ENCODE measurements around the gene ADGRG3.

Gene ADGRG3

GRCh38 chr16:57661936-57662906, 5.9 kb upstream of the ADGRG3 start:
- H3K4me3 ChIP-seq (ENCODE audit: low read length): no peak overlapping the region
- H3K9me3 ChIP-seq (ENCODE audit: control insufficient read depth, low read length): no peaks in the 10 kb centered on the region
- no peaks in the 10 kb centered on the region for H3K36me3 ChIP-seq (ENCODE audit: control insufficient read depth, insufficient read depth, low read length, severe bottlenecking)
- no peaks in the 10 kb centered on the region for H3K27me3 ChIP-seq (replicated peaks; ENCODE audit: control insufficient read depth, insufficient read depth, low read length)
- no peak for DNase-seq (ENCODE audit: low read depth)
- no peak overlapping the region for H3K9ac ChIP-seq (ENCODE audit: low read length)
- no peaks in the 10 kb centered on the region for H3K4me1 ChIP-seq (ENCODE audit: control insufficient read depth, insufficient read depth, low read length)

GRCh38 chr16:57663436-57663835, 4.7 kb upstream of the ADGRG3 start:
- no peak overlapping the region for H3K4me3 ChIP-seq (ENCODE audit: low read length)
- H3K36me3 ChIP-seq (ENCODE audit: control insufficient read depth, insufficient read depth, low read length, severe bottlenecking): no peaks in the 10 kb centered on the region
- no peaks in the 10 kb centered on the region for H3K4me1 ChIP-seq (ENCODE audit: control insufficient read depth, insufficient read depth, low read length)
- H3K9ac ChIP-seq (ENCODE audit: low read length): no peak overlapping the region
- DNase-seq (ENCODE audit: low read depth): no peak
- H3K27me3 ChIP-seq (replicated peaks; ENCODE audit: control insufficient read depth, insufficient read depth, low read length): no peaks in the 10 kb centered on the region
- no peaks in the 10 kb centered on the region for H3K9me3 ChIP-seq (ENCODE audit: control insufficient read depth, low read length)

DNA sequence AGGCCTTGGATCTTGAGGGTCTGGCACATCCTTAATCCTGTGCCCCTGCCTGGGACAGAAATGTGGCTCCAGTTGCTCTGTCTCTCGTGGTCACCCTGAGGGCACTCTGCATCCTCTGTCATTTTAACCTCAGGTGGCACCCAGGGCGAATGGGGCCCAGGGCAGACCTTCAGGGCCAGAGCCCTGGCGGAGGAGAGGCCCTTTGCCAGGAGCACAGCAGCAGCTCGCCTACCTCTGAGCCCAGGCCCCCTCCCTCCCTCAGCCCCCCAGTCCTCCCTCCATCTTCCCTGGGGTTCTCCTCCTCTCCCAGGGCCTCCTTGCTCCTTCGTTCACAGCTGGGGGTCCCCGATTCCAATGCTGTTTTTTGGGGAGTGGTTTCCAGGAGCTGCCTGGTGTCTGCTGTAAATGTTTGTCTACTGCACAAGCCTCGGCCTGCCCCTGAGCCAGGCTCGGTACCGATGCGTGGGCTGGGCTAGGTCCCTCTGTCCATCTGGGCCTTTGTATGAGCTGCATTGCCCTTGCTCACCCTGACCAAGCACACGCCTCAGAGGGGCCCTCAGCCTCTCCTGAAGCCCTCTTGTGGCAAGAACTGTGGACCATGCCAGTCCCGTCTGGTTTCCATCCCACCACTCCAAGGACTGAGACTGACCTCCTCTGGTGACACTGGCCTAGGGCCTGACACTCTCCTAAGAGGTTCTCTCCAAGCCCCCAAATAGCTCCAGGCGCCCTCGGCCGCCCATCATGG, 4.0 kb upstream of the ADGRG3 start:
- Histone ChIP-seq H3K9ac (ENCODE audit: low read length) (no peak overlapping the region), H3K4me1 (ENCODE audit: control insufficient read depth, insufficient read depth, low read length) (no peaks in the 10 kb centered on the region), H3K36me3 (ENCODE audit: control insufficient read depth, insufficient read depth, low read length, severe bottlenecking) (no peaks in the 10 kb centered on the region), H3K27me3 (replicated peaks; ENCODE audit: control insufficient read depth, insufficient read depth, low read length) (peaks cover 6% of the 10 kb centered on the region), H3K9me3 (ENCODE audit: control insufficient read depth, low read length) (no peaks in the 10 kb centered on the region), H3K4me3 (ENCODE audit: low read length) (no peak overlapping the region)
- no peak for DNase-seq (ENCODE audit: low read depth)

DNA sequence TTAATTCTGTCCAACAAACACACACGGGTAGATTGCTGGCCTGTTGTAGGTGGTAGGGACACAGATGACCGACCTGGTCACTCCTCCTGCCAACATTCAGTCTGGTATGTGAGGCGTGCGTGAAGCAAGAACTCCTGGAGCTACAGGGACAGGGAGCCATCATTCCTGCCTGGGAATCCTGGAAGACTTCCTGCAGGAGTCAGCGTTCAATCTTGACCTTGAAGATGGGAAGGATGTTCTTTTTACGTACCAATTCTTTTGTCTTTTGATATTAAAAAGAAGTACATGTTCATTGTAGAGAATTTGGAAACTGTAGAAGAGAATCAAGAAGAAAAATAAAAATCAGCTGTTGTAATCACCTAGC, 3.5 kb upstream of the ADGRG3 start:
- Histone ChIP-seq H3K27me3 (replicated peaks; ENCODE audit: control insufficient read depth, insufficient read depth, low read length) (peaks cover 6% of the 10 kb centered on the region), H3K9ac (ENCODE audit: low read length) (no peak overlapping the region), H3K36me3 (ENCODE audit: control insufficient read depth, insufficient read depth, low read length, severe bottlenecking) (no peaks in the 10 kb centered on the region), H3K4me1 (ENCODE audit: control insufficient read depth, insufficient read depth, low read length) (no peaks in the 10 kb centered on the region), H3K4me3 (ENCODE audit: low read length) (no peak overlapping the region), H3K9me3 (ENCODE audit: control insufficient read depth, low read length) (no peaks in the 10 kb centered on the region)
- DNase-seq (ENCODE audit: low read depth): no peak

DNA sequence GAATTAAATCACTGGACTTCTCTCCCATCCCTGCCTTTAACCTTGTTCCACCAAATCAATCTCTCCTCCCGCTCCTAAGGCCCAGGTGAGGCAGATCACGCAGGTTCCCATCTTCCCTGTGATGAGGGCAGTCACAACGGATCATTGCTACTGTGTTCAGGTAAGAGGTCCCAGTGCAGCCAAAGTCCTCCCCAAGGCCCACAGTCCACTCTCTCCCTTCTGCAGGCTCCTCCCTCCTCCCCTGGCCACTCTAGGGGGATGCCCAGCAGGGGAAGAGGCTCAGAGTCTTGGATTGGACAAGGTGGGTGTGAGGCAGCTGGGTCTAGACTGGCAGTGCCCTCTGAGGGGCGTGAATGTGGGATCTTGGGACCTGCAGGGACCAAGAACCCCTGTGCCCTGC, 2.6 kb upstream of the ADGRG3 start:
- H3K4me3 ChIP-seq (ENCODE audit: low read length): no peak overlapping the region
- H3K4me1 ChIP-seq (ENCODE audit: control insufficient read depth, insufficient read depth, low read length): no peaks in the 10 kb centered on the region
- H3K36me3 ChIP-seq (ENCODE audit: control insufficient read depth, insufficient read depth, low read length, severe bottlenecking): no peaks in the 10 kb centered on the region

DNA sequence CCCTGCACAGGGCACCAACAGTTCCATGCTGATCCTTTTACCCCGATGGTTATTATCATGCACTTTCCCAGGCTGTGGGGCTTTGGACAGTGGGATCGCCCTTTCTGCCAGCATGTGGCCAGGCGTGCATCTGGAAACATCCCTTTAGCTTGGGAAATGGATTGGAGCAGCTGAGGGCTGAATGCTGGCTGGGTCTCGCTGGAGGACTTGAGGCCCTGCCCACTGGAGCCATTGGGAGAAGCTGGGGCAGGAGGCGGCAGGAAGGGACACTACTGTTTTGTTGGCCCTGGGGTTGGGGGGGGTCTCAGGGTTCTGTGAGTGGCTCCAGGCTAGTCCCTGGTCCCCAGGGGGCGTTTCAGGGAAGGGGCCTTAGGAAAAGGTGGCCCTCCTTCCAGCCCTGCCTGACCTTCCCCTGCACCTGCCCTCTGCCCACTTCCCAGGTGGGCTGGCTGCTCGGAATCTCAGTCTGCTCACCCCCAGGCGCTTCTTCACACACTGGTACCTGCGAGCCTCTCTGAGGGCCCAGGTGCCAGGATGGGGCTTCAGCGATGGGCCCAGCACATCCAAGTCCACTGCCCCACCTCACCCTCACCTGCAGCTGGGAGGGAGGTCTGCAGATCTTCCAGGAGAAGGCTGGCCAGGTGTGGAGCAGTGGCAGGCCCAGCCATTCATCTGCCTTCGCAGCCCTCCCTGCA, 1.6 kb upstream of the ADGRG3 start:
- no peaks in the 10 kb centered on the region for H3K9me3 ChIP-seq (ENCODE audit: control insufficient read depth, low read length)
- H3K27me3 ChIP-seq (replicated peaks; ENCODE audit: control insufficient read depth, insufficient read depth, low read length): peaks cover 6% of the 10 kb centered on the region
- no peaks in the 10 kb centered on the region for H3K36me3 ChIP-seq (ENCODE audit: control insufficient read depth, insufficient read depth, low read length, severe bottlenecking)
- no peaks in the 10 kb centered on the region for H3K4me1 ChIP-seq (ENCODE audit: control insufficient read depth, insufficient read depth, low read length)
- H3K9ac ChIP-seq (ENCODE audit: low read length): no peak overlapping the region
- no peak for DNase-seq (ENCODE audit: low read depth)
- no peak overlapping the region for H3K4me3 ChIP-seq (ENCODE audit: low read length)

More for the DNA sequence above, 2.6 kb upstream of the ADGRG3 start:
- no peak for DNase-seq (ENCODE audit: low read depth)
- Histone ChIP-seq H3K27me3 (replicated peaks; ENCODE audit: control insufficient read depth, insufficient read depth, low read length) (peaks cover 6% of the 10 kb centered on the region), H3K9me3 (ENCODE audit: control insufficient read depth, low read length) (no peaks in the 10 kb centered on the region), H3K9ac (ENCODE audit: low read length) (no peak overlapping the region)

GRCh38 chr16:57667048-57667525, 1.0 kb upstream of the ADGRG3 start:
- H3K9ac ChIP-seq (ENCODE audit: low read length): no peak overlapping the region
- DNase-seq (ENCODE audit: low read depth): no peak
- H3K4me1 ChIP-seq (ENCODE audit: control insufficient read depth, insufficient read depth, low read length): no peaks in the 10 kb centered on the region
- H3K4me3 ChIP-seq (ENCODE audit: low read length): no peak overlapping the region
- H3K27me3 ChIP-seq (replicated peaks; ENCODE audit: control insufficient read depth, insufficient read depth, low read length): peaks cover 6% of the 10 kb centered on the region
- H3K9me3 ChIP-seq (ENCODE audit: control insufficient read depth, low read length): no peaks in the 10 kb centered on the region
- no peaks in the 10 kb centered on the region for H3K36me3 ChIP-seq (ENCODE audit: control insufficient read depth, insufficient read depth, low read length, severe bottlenecking)

DNA sequence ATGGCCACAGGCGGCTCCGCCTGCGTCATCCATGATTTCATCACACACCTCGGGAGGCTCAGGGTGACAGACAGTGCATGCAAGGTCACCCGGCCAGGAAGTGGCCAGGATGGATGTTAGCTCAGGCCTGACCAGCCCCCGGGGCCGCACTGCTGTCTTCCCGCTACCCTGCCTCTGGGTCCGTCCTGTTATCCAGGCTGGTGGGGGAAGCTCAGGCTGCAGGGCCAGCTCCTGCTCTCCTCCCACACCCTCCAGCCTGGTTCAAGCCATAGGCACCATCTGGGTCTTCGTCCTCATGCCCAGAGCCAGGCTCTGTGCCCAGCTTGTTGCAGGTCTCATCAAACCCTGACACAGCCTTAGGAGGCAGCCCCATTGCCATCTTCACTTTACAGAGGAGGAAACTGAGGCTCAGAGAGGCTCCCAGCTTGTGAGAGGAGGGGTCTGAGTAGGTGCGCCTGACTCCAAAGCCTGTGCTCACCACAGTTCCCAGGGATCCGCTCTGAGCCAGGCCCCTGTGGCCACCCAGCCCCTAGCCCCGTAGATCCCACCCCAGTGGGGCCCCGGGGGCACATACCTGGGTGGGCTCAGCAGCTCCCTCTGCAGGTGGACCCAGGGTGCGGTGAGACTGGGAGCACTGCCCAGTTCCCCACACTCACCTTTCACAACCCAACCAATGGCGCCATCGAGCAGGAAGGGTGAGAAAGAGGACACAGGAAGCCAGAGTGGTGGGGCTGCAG, 412 bp upstream of the ADGRG3 start:
- H3K4me1 ChIP-seq (ENCODE audit: control insufficient read depth, insufficient read depth, low read length): peaks cover 3% of the 10 kb centered on the region
- no peaks in the 10 kb centered on the region for H3K36me3 ChIP-seq (ENCODE audit: control insufficient read depth, insufficient read depth, low read length, severe bottlenecking)
- H3K4me3 ChIP-seq (ENCODE audit: low read length): no peak overlapping the region
- peaks cover 10% of the 10 kb centered on the region for H3K27me3 ChIP-seq (replicated peaks; ENCODE audit: control insufficient read depth, insufficient read depth, low read length)
- DNase-seq (ENCODE audit: low read depth): no peak
- no peak overlapping the region for H3K9ac ChIP-seq (ENCODE audit: low read length)
- H3K9me3 ChIP-seq (ENCODE audit: control insufficient read depth, low read length): no peaks in the 10 kb centered on the region

GRCh38 chr16:57668630-57669475, 747 bp downstream of the ADGRG3 start:
- peaks cover 22% of the 10 kb centered on the region for H3K27me3 ChIP-seq (replicated peaks; ENCODE audit: control insufficient read depth, insufficient read depth, low read length)
- H3K36me3 ChIP-seq (ENCODE audit: control insufficient read depth, insufficient read depth, low read length, severe bottlenecking): no peaks in the 10 kb centered on the region
- no peaks in the 10 kb centered on the region for H3K9me3 ChIP-seq (ENCODE audit: control insufficient read depth, low read length)
- no peak for DNase-seq (ENCODE audit: low read depth)
- H3K4me1 ChIP-seq (ENCODE audit: control insufficient read depth, insufficient read depth, low read length): peaks cover 3% of the 10 kb centered on the region
- no peak overlapping the region for H3K9ac ChIP-seq (ENCODE audit: low read length)
- H3K4me3 ChIP-seq (ENCODE audit: low read length): no peak overlapping the region

DNA sequence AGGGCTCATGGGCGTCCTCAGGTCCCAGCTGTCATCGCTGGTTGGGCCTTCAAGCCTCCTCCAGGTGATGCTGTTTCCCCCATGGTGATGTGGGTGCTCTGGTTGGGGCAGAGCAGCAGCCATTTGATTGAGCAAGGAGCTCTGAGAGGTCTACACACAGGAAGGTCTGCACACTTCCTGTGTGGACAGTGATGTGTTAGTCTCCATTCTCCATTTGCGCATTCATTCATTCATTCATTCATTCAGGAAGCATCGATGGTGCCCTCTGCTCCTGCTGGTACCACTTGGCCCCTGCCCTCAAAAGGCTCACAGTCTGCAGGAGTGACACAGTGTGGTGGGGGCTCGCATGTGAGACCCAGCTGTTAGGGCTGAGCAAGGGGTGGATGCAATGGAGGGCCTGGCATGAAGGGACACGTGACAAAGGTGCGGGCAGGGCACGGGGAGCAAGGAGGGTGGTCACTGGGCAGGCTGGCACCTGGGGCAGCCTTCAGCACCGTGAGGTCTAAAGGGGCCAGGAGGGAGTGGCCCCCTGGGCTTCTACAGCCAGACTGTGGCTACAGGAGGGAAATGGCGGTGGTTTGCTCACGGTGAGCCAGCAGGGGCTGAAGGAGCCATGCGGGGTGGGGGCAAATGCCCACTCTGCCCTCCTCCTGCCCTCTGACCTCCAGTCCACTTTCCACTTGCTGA, 1.5 kb downstream of the ADGRG3 start:
- Histone ChIP-seq H3K4me1 (ENCODE audit: control insufficient read depth, insufficient read depth, low read length) (peaks cover 3% of the 10 kb centered on the region), H3K27me3 (replicated peaks; ENCODE audit: control insufficient read depth, insufficient read depth, low read length) (peaks cover 28% of the 10 kb centered on the region), H3K9ac (ENCODE audit: low read length) (no peak overlapping the region), H3K36me3 (ENCODE audit: control insufficient read depth, insufficient read depth, low read length, severe bottlenecking) (no peaks in the 10 kb centered on the region), H3K4me3 (ENCODE audit: low read length) (no peak overlapping the region), H3K9me3 (ENCODE audit: control insufficient read depth, low read length) (no peaks in the 10 kb centered on the region)
- no peak for DNase-seq (ENCODE audit: low read depth)
